Transverse colon (tissue), 4 donors: ENCODE measurements around the gene HMGN1.

Experiments
- CTCF ChIP-seq, 5 experiments: fragments of 200-600 bp in 3 of 5; fragments of 450-650 bp in 2 of 5; sonication (generic) in 3 of 5; IDR thresholded peaks; 1 replicate in 2 of 5; 2 replicates in 3 of 5; pipeline ENCODE4 v1.5.1; 2016 to 2017; ENCODE audit warnings: antibody characterized with exemption in 5 of 5, inconsistent platforms in 3 of 5, mild to moderate bottlenecking in 2 of 5, moderate library complexity in 1 of 5
- EP300 ChIP-seq: sonication (generic); formaldehyde crosslinking; IDR thresholded peaks from one replicate; pipeline ENCODE4 v1.6.1; 2017; ENCODE audit warnings: antibody characterized with exemption, low read depth
- POLR2A ChIP-seq: fragments of 450-650 bp; IDR thresholded peaks from one replicate; pipeline ENCODE4 v1.6.1; 2016; ENCODE audit warnings: antibody characterized with exemption, mild to moderate bottlenecking, moderate library complexity
- POLR2AphosphoS5 ChIP-seq, 3 donors: sonication (generic); formaldehyde crosslinking; IDR thresholded peaks; one replicate each; pipeline ENCODE4 v1.6.1; 2016; ENCODE audit warnings: antibody characterized with exemption in 3 of 3

- TF ChIP-seq CTCF (IDR thresholded peaks at IDR 0.05), result peak in 3 of 5 experiments; percentile 19 to 51 (median 24)
- peak in 2 of 3 donors; percentile 88 for TF ChIP-seq POLR2AphosphoS5 (IDR thresholded peaks at IDR 0.05)
- TF ChIP-seq POLR2A, result peak; percentile 86
- TF ChIP-seq EP300, result peak; percentile 37
Measured at GRCh38 chr21:39313571-39314142, 35.2 kb downstream of the HMGN1 start, which contains the start of gene BRWD1.
